Activated B cell treated with CpG ODN at 0.5 μM for 24 hours (primary cell): Measurements from ENCODE around the gene F2R. TPM values are rescaled to one million over a fixed set of nuclear protein-coding genes. Genes with fewer than 3 reads are reported as not detected.

Experiments used
- ATAC-seq: fragments of 200-7000 bp; cut with Tn5 transposase; one replicate; pipeline ENCODE4 v1.10.0; 2021; ENCODE audit warnings: low read depth, mild to moderate bottlenecking, moderate library complexity
- CTCF ChIA-PET: fragments of 350-600 bp; sonication (Branson Sonifier 250); formaldehyde crosslinking; loops from one replicate; lab custom pipeline; 2021; ENCODE audit warnings: antibody characterized with exemption; lab: Charles Lee
- POLR2A ChIA-PET: fragments of 350-600 bp; sonication (Branson Sonifier 250); formaldehyde crosslinking; loops from one replicate; lab custom pipeline; 2021; ENCODE audit warnings: antibody characterized with exemption; lab: Charles Lee
- DNase-seq: peaks from one replicate; pipeline ENCODE4 v3.0.0; 2022
- H3K27ac Mint-ChIP-seq: one replicate; pipeline ENCODE4 v1.8.0; 2020; ENCODE audit warnings: mixed read lengths
- H3K27me3 Mint-ChIP-seq: one replicate; pipeline ENCODE4 v1.8.0; 2021; ENCODE audit warnings: mixed read lengths
- H3K36me3 Mint-ChIP-seq: one replicate; pipeline ENCODE4 v1.8.0; 2021; ENCODE audit warnings: low read depth, mixed read lengths
- H3K4me1 Mint-ChIP-seq: one replicate; pipeline ENCODE4 v1.8.0; 2021; ENCODE audit warnings: mixed read lengths
- H3K4me3 Mint-ChIP-seq: one replicate; pipeline ENCODE4 v1.8.0; 2020; ENCODE audit warnings: mild to moderate bottlenecking, mixed read lengths
- H3K9me3 Mint-ChIP-seq: one replicate; pipeline ENCODE4 v1.8.0; 2020; ENCODE audit warnings: mixed read lengths
- CTCF ChIP-seq: fragments of 200-600 bp; IDR thresholded peaks from one replicate; pipeline ENCODE4 v1.8.0; 2022; ENCODE audit warnings: antibody characterized with exemption, mild to moderate bottlenecking
- intact Hi-C: fragments of 100-400 bp; cut with micrococcal nuclease; formaldehyde crosslinking; loops from one replicate; pipeline ENCODE4 v1.15.1; 2024
- total RNA-seq: library from RNA; stranded (reverse); gene quantifications from 2 replicates; pipeline ENCODE4 v1.2.3, GENCODE V29; 2022

F2R gene
- total RNA-seq, 1 donor from 2014 or later = 0.18 TPM

DNA sequence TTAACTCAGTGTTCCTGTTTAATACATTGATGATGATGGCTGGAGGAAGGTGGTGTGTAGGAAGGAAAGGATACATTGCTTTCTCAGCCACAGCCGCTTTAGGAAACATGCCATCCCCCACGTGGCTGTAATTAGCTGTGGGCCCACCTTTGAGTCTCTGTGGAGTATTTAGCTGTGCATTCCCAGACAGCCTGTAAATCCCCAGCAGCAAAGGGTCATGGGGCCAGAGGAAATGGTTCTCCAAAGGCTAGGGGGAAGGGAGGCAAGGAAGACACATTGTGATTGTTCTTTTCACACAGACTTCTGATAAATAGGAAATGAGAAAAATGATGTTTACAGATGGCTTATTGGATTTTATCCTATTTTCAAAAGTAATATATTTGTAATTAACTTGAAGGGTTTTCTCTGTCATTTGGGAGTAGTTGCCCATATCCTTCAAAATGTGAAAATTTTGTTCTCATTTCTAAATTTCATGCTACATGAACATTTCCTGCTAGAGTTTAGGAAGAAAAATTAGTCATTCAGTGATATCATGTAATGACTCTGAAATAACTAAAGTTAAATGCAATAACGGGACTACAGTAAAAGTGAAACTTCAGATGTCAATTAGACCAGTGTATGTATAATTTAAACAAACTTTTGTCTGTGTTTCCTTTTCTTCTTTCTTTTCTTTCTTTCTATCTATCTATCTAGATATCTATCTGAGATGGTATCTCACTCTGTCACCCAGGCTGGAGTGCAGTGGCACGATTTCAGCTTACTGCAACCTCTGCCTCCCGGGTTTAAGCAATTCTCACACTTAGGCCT, 24.3 kb upstream of the F2R start:
- H3K9me3 Mint-ChIP-seq = no peaks in the 10 kb centered on the region
- no peaks in the 10 kb centered on the region for H3K4me1 Mint-ChIP-seq
- DNase-seq (no peak), ATAC-seq (no peak)
- intact Hi-C loops = no loop called here
- H3K27me3 Mint-ChIP-seq = no peaks in the 10 kb centered on the region
- no peak overlapping the region for H3K4me3 Mint-ChIP-seq
- ChIA-PET POLR2A (no interaction called here), CTCF (no interaction called here)
- H3K36me3 Mint-ChIP-seq = peaks cover 11% of the 10 kb centered on the region
- no peak overlapping the region for H3K27ac Mint-ChIP-seq
- TF ChIP-seq CTCF = no peak

DNA sequence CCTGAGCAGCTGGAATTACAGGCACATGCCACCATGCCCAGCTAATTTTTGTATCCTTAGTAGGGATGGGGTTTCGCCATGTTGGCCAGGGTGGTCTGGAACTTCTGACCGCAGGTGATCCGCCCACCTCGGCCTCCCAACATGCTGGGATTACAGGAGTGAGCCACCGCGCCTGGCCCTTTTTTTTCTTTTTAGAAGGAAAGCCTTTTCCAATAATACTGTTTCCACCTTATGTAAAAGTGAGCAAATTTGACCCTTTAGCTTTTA, 23.7 kb upstream of the F2R start:
- ATAC-seq = no peak
- TF ChIP-seq CTCF = no peak
- peaks cover 6% of the 10 kb centered on the region for H3K36me3 Mint-ChIP-seq
- no peaks in the 10 kb centered on the region for H3K27me3 Mint-ChIP-seq
- no peak for DNase-seq
- POLR2A ChIA-PET = no interaction called here
- intact Hi-C loops = no loop called here
- no peak overlapping the region for H3K27ac Mint-ChIP-seq
- CTCF ChIA-PET = no interaction called here
- H3K9me3 Mint-ChIP-seq = no peaks in the 10 kb centered on the region
- H3K4me3 Mint-ChIP-seq = no peak overlapping the region
- no peaks in the 10 kb centered on the region for H3K4me1 Mint-ChIP-seq

DNA sequence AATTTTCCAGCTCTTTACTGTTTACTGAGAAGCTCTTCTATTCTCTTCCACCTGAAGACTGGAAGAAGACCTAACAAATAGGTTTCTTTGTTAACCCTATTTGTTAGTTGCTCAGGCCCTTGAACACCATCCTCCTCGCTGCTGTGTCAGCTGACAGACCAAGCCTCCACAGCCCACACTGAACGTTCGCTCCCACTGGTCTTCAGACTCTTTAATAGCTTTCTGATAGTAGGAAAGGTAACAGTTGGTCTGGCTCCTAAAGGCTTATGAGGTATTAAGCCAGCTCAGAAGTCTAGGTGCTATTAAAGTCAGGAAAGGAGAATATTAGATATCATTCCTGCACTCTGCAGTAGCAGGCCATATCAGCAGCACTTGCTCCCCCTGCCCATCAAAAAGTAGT, 23.3 kb upstream of the F2R start:
- Mint-ChIP-seq H3K27ac (no peak overlapping the region), H3K4me1 (no peaks in the 10 kb centered on the region), H3K4me3 (no peak overlapping the region), H3K36me3 (peaks cover 6% of the 10 kb centered on the region), H3K27me3 (no peaks in the 10 kb centered on the region), H3K9me3 (no peaks in the 10 kb centered on the region)
- CTCF ChIA-PET = no interaction called here
- DNase-seq (no peak), ATAC-seq (no peak)
- POLR2A ChIA-PET = no interaction called here
- TF ChIP-seq CTCF = no peak
- intact Hi-C loops = no loop called here

DNA sequence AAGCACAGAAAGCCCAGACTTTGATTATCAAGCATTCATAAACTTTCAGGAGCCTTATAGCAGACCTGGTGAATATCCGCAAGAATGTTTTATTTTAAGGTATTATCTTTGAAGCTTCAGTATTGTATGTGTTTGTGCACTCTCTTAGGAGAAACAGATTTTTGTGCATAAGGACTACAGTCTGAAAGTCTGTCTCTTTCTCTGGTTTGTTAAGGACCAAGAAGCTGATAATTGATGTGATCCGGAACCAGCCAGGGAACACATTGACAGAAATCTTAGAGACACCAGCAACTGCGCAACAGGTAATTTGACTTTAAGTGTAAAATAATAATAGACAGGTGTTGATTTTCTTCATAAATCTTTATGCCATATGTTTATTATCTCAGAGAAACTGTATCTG, 22.8 kb upstream of the F2R start:
- intact Hi-C loops = no loop called here
- TF ChIP-seq CTCF = no peak
- Mint-ChIP-seq H3K4me3 (no peak overlapping the region), H3K27ac (no peak overlapping the region), H3K27me3 (no peaks in the 10 kb centered on the region), H3K9me3 (no peaks in the 10 kb centered on the region), H3K4me1 (no peaks in the 10 kb centered on the region), H3K36me3 (peaks cover 6% of the 10 kb centered on the region)
- ChIA-PET CTCF (no interaction called here), POLR2A (no interaction called here)
- ATAC-seq = no peak
- DNase-seq = no peak

DNA sequence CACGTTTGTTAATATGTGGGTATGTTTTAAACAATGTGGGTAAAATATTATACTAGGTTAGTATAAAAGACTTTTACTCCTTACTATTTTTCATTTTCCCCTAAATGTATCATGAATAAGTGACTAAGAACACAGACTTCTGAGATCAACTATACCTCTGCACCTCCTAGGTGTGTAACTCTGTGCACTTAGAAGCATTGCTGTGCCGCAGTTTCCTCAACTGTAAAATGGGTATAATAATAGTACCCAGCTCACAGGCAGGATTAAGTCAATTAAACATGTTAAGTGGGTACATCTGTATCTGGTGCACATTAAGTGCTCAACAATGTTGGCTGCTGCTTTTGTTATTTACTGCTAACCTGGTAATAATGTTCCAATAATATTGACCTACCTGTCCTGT, 21.6 kb upstream of the F2R start:
- CTCF ChIA-PET = no interaction called here
- POLR2A ChIA-PET = no interaction called here

More for the DNA sequence above, 21.6 kb upstream of the F2R start:
- H3K36me3 Mint-ChIP-seq = peaks cover 9% of the 10 kb centered on the region
- DNase-seq (no peak), ATAC-seq (no peak)
- H3K4me1 Mint-ChIP-seq = no peaks in the 10 kb centered on the region
- H3K4me3 Mint-ChIP-seq = no peak overlapping the region
- intact Hi-C loops = no loop called here
- H3K27ac Mint-ChIP-seq = no peak overlapping the region
- H3K27me3 Mint-ChIP-seq = no peaks in the 10 kb centered on the region
- no peaks in the 10 kb centered on the region for H3K9me3 Mint-ChIP-seq
- no peak for TF ChIP-seq CTCF
